OCI-M2 (cell line): ENCODE measurements around the gene ZNF197.
"Not testable (repeated sequence)": the region's sequence is repeated elsewhere in the genome, so short reads cannot be mapped to it uniquely, and the experiment has no call there.

Experiments used
- DNase-seq: peaks from one replicate; lab custom pipeline; 2025; ENCODE audit not compliant: unreplicated experiment; lab: John Stamatoyannopoulos, UW

Gene ZNF197

GRCh38 chr3:44661189-44661588 lies 36.4 kb downstream of the ZNF197 start:
- DNase-seq: no peak

GRCh38 chr3:44665173-44665572 lies 40.3 kb downstream of the ZNF197 start:
- DNase-seq: no peak

- no peak for DNase-seq
These were observed 41.5 kb downstream of the ZNF197 start for GRCh38 chr3:44666346-44666745.

- DNase-seq: no peak
These were observed 44.9 kb downstream of the ZNF197 start for GRCh38 chr3:44669760-44670159.

- DNase-seq: not testable (repeated sequence)
These were observed 48.6 kb downstream of the ZNF197 start for GRCh38 chr3:44673466-44673865.

- no peak for DNase-seq
These were observed 49.4 kb downstream of the ZNF197 start for GRCh38 chr3:44674211-44674610.

- no peak for DNase-seq
These were observed 53.8 kb downstream of the ZNF197 start for GRCh38 chr3:44678480-44679116.

- no peak for DNase-seq
These were observed 56.2 kb downstream of the ZNF197 start for GRCh38 chr3:44680921-44681455.

GRCh38 chr3:44682182-44682896 lies 57.5 kb downstream of the ZNF197 start:
- no peak for DNase-seq

GRCh38 chr3:44685128-44685800 lies 60.4 kb downstream of the ZNF197 start:
- DNase-seq: peak; percentile 31

GRCh38 chr3:44687898-44688297 lies 63.1 kb downstream of the ZNF197 start:
- DNase-seq: no peak
